ENCODE measurements around the gene NPSR1. TPM values are rescaled to one million over a fixed set of nuclear protein-coding genes. Genes with fewer than 3 reads are reported as not detected.

The NPSR1 gene
- total RNA-seq, 2 experiments from 2014 or later = not detected

DNA sequence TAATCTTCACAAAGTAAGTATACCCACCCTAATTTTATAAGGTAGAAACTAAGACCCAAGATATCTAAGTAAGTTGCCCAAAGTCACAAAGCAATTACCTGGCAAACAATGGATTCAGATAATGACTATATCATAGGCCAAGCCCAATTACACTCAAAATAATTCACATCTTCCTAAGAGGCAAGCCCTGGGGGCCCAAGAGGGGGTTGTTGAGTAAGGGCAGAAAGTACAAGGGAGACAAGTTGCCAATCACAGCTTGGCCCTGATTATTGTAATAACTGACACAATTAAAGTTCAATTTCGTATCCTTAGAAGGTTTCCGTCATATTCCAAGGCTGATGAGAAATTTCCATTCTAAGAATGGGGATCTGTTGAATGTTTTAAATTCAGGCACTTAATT is 91.4 kb downstream of the NPSR1 start:
- Mint-ChIP-seq H3K36me3 (ENCODE audit: low read depth) (no peaks in the 10 kb centered on the region), H3K27me3 (peaks cover 4% of the 10 kb centered on the region), H3K9me3 (ENCODE audit: low read depth) (no peaks in the 10 kb centered on the region), H3K4me1 (no peaks in the 10 kb centered on the region), H3K4me3 (no peak overlapping the region), H3K27ac (no peak overlapping the region)
- intact Hi-C loops (cut with DNase I, micrococcal nuclease) = no loop called here
- ChIA-PET POLR2A (no interaction called here), CTCF (no interaction called here)
- ATAC-seq (no peak), DNase-seq (no peak)

DNA sequence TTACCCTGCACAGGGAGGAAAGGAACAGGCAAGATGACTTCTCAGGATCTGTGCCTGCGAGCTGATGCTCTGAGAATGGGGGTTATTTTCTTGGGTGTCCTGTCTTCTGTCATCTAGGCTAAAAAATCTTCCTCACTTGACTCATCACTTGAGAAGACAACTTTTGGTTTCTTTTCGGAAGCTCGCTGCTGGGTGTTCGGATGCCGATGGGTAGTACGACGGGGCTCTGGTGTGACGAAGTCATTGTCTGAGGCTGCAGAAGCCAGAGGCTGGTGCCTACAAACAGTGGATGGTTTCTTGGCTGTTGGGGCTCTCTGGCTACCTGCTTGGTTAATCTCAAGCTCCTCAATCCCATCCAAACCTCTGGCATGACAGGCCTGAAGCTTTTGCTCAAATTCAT is 92.2 kb downstream of the NPSR1 start:
- DNase-seq = no peak
- ATAC-seq = no peak
- Mint-ChIP-seq H3K27me3 (peaks cover 4% of the 10 kb centered on the region), H3K9me3 (ENCODE audit: low read depth) (no peaks in the 10 kb centered on the region), H3K36me3 (ENCODE audit: low read depth) (no peaks in the 10 kb centered on the region), H3K4me1 (no peaks in the 10 kb centered on the region), H3K27ac (no peak overlapping the region), H3K4me3 (no peak overlapping the region)
- ChIA-PET CTCF (no interaction called here), POLR2A (no interaction called here)
- intact Hi-C loops (cut with DNase I, micrococcal nuclease) = no loop called here

DNA sequence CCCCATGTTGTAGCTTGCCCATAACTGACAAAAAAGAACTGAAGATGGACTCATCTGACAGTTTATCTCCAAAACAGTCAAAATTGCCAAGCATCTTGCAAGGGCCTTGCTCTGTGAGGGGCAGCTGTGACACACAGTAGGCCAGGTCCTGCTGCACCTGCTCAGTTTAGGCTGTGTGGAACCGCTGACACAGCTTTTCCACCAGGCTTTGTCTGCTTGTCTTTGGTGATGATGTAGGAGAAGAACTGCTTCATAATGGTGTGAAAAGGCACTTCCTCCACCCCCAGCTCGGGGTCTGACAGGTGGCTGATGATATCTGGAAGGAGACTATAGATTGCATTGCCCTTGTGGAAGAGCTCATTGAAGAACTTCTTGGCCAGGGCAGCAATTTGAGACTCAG is 92.6 kb downstream of the NPSR1 start:
- H3K9me3 Mint-ChIP-seq (ENCODE audit: low read depth) = no peaks in the 10 kb centered on the region

DNA sequence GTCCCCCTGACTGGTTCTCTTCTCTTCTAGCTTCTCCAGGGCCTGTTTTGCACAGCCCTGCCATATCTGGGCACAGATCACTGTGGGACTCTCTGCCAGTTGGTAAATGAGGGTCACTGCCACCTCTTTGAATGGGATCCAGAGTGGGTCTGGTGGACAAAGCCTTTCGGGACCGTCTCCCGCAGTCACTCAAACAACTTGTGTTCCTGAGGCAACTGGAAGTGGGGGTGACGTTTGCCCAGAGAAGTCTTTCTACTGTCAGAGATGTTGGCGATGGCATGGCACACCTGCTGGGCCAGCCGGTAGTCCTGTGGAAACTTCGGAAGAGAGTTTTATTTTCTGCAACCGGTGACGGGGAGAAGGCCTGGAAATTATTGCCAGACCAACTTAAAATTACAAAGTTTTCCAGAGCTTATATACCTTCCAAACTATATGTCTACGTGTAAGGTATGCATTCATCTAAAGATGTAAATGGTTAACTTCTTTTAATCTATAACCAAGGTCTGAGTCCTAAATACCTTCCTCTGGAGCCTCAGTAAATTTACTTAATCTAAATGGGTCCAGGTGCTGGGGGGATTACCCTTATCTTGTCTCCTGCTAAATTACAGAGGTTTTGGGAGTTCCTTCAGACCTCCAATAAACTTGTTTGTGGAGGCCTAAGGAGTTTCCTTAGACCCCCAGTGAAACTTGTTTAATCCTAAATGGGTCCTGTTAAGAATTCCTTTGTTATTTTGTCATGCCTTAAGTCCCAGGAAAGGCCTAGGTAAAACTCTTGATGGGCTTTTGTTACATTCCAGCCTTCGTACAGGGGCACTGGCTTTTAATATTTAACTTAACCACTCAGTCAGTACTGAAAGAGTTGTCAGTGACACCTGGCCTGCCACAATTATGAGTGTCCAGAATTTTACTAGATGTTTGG is 94.0 kb downstream of the NPSR1 start:
- no peak for ATAC-seq
- Mint-ChIP-seq H3K4me1 (no peaks in the 10 kb centered on the region), H3K36me3 (ENCODE audit: low read depth) (no peaks in the 10 kb centered on the region), H3K27ac (no peak overlapping the region), H3K27me3 (peaks cover 2% of the 10 kb centered on the region), H3K9me3 (ENCODE audit: low read depth) (no peaks in the 10 kb centered on the region), H3K4me3 (no peak overlapping the region)
- DNase-seq = no peak
- intact Hi-C loops (cut with DNase I, micrococcal nuclease) = no loop called here
- ChIA-PET CTCF (no interaction called here), POLR2A (no interaction called here)

More for the DNA sequence above, 92.6 kb downstream of the NPSR1 start:
- intact Hi-C loops (cut with DNase I, micrococcal nuclease) = no loop called here
- H3K36me3 Mint-ChIP-seq (ENCODE audit: low read depth) = no peaks in the 10 kb centered on the region
- H3K27ac Mint-ChIP-seq = no peak overlapping the region
- peaks cover 4% of the 10 kb centered on the region for H3K27me3 Mint-ChIP-seq
- H3K4me3 Mint-ChIP-seq = no peak overlapping the region
- ATAC-seq (no peak), DNase-seq (no peak)
- POLR2A ChIA-PET = no interaction called here
- no peaks in the 10 kb centered on the region for H3K4me1 Mint-ChIP-seq
- CTCF ChIA-PET = no interaction called here

DNA sequence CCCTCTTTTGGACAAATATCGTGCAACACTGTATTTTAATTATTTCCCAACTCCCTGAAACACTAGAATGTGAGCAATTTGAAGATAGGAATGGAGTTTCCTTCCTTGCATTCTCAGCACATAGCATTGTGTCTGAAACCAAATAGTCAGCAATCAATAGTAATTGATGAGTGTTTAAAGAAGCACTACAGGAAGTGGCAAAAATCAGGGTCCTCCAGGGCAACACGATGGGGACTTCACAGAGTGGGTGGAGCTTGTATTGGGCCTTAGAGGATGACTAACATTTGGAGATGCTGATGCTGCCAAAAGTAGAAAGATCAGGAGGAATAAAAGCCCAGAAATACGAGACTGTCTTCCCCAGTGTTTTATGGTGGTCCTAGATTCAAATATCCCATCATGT is 94.9 kb downstream of the NPSR1 start:
- Mint-ChIP-seq H3K4me3 (no peak overlapping the region), H3K27me3 (no peaks in the 10 kb centered on the region), H3K4me1 (no peaks in the 10 kb centered on the region), H3K36me3 (ENCODE audit: low read depth) (no peaks in the 10 kb centered on the region), H3K9me3 (ENCODE audit: low read depth) (no peaks in the 10 kb centered on the region), H3K27ac (no peak overlapping the region)
- intact Hi-C loops (cut with DNase I, micrococcal nuclease) = no loop called here
- CTCF ChIA-PET = no interaction called here
- ATAC-seq (no peak), DNase-seq (no peak)
- POLR2A ChIA-PET = no interaction called here

DNA sequence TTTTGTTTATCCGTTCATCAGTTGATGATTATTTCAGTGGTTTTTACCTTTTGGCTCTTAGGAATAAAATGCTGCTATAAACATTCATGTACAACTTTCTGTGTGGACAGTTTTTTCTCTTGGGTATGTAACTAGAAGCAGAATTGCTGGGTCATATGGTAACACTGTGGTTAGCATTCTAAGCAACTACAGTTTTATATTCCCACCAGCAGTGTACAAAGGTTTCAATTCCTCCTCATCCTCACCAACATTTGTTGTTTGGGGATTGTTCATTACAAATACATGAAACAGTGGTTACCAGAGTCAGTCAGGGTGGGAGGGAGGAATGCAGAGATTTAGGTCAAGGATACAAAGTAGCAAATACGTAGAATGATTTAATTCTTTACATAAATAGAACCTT is 97.0 kb downstream of the NPSR1 start:
- DNase-seq (no peak), ATAC-seq (no peak)
- POLR2A ChIA-PET = no interaction called here
- H3K9me3 Mint-ChIP-seq (ENCODE audit: low read depth) = no peaks in the 10 kb centered on the region
- H3K36me3 Mint-ChIP-seq (ENCODE audit: low read depth) = no peaks in the 10 kb centered on the region
- H3K27me3 Mint-ChIP-seq = no peaks in the 10 kb centered on the region
- H3K4me3 Mint-ChIP-seq = no peak overlapping the region
- CTCF ChIA-PET = no interaction called here
- no peak overlapping the region for H3K27ac Mint-ChIP-seq
- H3K4me1 Mint-ChIP-seq = no peaks in the 10 kb centered on the region
- intact Hi-C loops (cut with DNase I, micrococcal nuclease) = no loop called here

DNA sequence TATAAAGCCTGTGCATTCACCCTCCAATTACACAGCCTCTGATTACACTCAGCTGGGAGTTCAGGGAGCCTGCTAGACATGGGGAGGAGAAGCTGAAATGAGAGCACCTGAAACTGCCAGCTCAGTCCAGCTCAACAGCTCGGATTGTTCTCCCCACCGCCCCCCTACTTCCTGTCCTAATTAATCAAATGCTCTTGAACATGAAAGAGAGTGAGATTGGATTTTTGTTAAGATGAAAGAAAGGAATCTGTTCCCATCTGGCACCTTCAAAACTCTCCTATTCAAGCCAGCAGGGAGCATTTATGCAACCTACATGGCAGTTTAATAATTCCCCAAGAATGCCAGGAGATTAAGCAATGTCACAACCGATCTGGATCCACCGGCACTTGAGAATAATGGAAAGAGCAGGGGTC is 98.0 kb downstream of the NPSR1 start:
- Mint-ChIP-seq H3K4me3 (no peak overlapping the region), H3K9me3 (ENCODE audit: low read depth) (no peaks in the 10 kb centered on the region), H3K27me3 (no peaks in the 10 kb centered on the region), H3K27ac (no peak overlapping the region), H3K4me1 (no peaks in the 10 kb centered on the region), H3K36me3 (ENCODE audit: low read depth) (no peaks in the 10 kb centered on the region)
- POLR2A ChIA-PET = no interaction called here
- DNase-seq = no peak
- intact Hi-C loops (cut with DNase I, micrococcal nuclease) = no loop called here
- ATAC-seq = no peak
- CTCF ChIA-PET = no interaction called here

DNA sequence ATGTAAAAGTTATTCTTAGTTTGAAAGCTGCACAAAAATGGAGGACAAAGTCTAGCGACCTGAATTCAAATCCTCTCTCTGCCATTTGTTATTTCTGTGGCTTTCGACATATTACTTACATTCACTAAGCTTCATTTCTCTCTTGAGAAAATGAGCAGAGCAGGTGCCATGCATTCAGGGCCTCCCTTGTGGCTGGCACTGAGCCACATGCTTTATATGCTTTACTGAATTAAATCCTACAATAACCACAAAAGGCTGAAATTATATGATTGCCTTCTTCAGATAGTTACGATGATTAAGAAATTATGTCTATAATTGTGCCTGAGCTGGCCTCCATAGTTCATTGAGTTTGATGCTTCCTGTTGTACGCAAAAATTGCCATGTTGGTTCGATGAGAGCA is 98.7 kb downstream of the NPSR1 start:
- ATAC-seq (no peak), DNase-seq (no peak)
- ChIA-PET CTCF (no interaction called here), POLR2A (no interaction called here)
- Mint-ChIP-seq H3K4me1 (no peaks in the 10 kb centered on the region), H3K9me3 (ENCODE audit: low read depth) (no peaks in the 10 kb centered on the region), H3K27ac (no peak overlapping the region), H3K36me3 (ENCODE audit: low read depth) (no peaks in the 10 kb centered on the region), H3K27me3 (peaks cover 1% of the 10 kb centered on the region), H3K4me3 (no peak overlapping the region)
- intact Hi-C loops (cut with DNase I, micrococcal nuclease) = no loop called here

DNA sequence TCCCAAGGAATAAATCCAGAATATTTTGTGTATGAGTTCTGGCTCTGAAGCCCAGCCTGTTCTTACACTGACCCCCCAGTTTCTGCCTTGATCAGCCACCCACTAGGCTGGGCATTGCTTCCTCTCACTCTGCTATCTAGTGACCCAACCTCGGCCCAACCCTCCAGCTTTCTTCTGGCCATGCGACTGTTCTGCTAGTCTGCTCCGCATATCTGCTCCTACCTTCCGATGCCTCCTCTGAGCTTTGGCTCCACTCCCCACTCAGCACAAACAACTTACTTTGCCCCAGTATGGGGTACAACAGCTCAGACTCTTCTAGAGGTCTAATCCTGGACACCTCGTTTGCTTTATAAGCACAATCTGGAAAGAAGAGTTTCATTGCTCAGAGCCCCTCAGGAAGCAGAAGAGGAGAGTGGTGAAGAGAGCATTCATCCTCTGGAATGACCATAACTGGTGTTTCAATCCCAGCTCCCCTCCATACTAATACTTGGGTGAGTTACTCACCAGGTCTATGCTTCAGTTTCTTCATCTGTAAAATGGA is 99.6 kb downstream of the NPSR1 start:
- Mint-ChIP-seq H3K4me1 (no peaks in the 10 kb centered on the region), H3K9me3 (ENCODE audit: low read depth) (no peaks in the 10 kb centered on the region), H3K4me3 (no peak overlapping the region), H3K27ac (no peak overlapping the region), H3K36me3 (ENCODE audit: low read depth) (no peaks in the 10 kb centered on the region), H3K27me3 (peaks cover 5% of the 10 kb centered on the region)
- ChIA-PET POLR2A (no interaction called here), CTCF (interaction anchor here (0.6 kb wide), 1 partner anchor 75 kb away, joined by 3 read pairs; no protein-coding TSS in a partner anchor)
- no peak for DNase-seq
- no peak for ATAC-seq
- intact Hi-C loops (cut with DNase I, micrococcal nuclease) = no loop called here

DNA sequence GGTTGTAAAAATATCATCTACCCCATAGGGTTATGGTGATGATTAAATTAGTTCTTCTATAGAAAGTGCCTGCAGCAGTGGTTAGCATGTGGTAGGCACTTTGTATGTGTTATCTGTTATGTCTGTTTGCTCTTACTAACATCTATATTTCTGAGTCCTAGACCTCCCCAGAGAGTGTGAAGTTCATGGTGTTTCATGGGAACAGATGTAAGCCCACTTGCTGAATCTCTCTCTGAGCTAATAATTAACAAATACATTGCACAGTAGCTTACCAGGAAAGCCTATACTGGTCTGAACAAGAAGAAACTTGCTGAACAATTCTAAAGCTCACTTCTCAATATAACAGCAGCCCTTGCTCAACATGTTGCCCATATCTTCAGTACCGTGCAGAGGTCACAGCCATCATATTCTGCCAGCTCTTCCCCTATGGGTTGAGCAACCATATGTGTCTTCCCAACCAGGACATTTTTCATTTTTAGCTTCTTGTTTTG is 100.1 kb downstream of the NPSR1 start:
- ChIA-PET POLR2A (no interaction called here), CTCF (interaction anchor here (0.6 kb wide), 1 partner anchor 74 kb away, joined by 3 read pairs; no protein-coding TSS in a partner anchor)
- no peaks in the 10 kb centered on the region for H3K9me3 Mint-ChIP-seq (ENCODE audit: low read depth)
- H3K27ac Mint-ChIP-seq = no peak overlapping the region
- no peaks in the 10 kb centered on the region for H3K36me3 Mint-ChIP-seq (ENCODE audit: low read depth)
- peaks cover 5% of the 10 kb centered on the region for H3K27me3 Mint-ChIP-seq
- intact Hi-C loops (cut with DNase I, micrococcal nuclease) = no loop called here
- H3K4me3 Mint-ChIP-seq = no peak overlapping the region
- ATAC-seq = no peak
- H3K4me1 Mint-ChIP-seq = no peaks in the 10 kb centered on the region
- no peak for DNase-seq

DNA sequence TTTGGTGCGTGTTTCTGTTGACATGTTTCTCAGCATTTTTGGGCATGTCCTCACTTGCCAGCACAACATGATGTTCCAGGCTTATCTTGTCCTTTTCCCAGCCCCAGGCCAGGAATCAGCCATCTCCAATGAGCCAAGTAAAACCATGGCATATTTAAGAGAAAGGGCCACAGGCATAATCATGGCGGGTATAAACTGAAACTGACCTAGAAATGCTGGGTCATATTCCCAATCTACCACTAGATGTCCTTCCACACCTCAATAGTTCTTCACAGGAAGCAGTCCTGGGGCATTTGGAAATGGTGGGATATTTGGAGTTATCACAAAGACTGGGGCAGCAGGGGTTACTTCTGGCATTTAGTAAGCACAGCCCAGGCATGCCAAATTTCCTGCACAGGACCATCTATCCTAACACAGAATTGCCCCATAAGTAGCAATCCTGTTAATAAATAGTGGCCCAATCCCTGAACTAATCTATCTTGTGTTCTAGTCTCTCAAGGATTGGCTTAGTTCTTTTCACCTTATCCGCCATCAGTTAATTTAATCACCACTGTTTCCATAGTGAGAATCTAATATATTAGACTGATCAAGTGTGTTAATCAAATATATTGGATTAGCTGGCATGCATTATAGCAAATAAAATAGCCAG is 101.6 kb downstream of the NPSR1 start:
- Mint-ChIP-seq H3K9me3 (ENCODE audit: low read depth) (no peaks in the 10 kb centered on the region), H3K36me3 (ENCODE audit: low read depth) (no peaks in the 10 kb centered on the region), H3K4me3 (no peak overlapping the region), H3K27ac (no peak overlapping the region), H3K27me3 (peaks cover 5% of the 10 kb centered on the region), H3K4me1 (no peaks in the 10 kb centered on the region)
- intact Hi-C loops (cut with DNase I, micrococcal nuclease) = no loop called here
- DNase-seq = no peak
- ATAC-seq = no peak
- POLR2A ChIA-PET = no interaction called here
- CTCF ChIA-PET = interaction anchor here (0.6 kb wide), 1 partner anchor 321 kb away, joined by 3 read pairs; no protein-coding TSS in a partner anchor

DNA sequence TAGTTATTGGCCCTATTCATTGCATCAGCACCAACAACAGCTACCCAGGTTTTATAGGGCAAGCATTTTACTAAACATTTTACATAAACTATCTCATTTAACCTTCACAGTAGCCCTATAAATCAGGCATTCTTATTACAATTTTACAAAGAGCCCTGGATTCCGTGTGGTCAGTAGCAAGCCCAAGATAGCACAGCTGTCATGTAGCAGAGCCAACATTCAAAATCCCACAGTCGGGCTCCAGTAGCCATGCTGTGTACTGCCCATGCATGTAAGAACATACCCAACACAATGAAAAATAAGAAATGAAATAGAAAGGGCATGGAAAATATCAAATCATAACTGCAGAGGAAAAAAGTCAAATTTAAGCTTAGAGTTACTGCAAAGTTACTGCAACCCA is 102.3 kb downstream of the NPSR1 start:
- Mint-ChIP-seq H3K27me3 (peaks cover 5% of the 10 kb centered on the region), H3K4me3 (no peak overlapping the region), H3K36me3 (ENCODE audit: low read depth) (no peaks in the 10 kb centered on the region), H3K4me1 (no peaks in the 10 kb centered on the region), H3K27ac (no peak overlapping the region), H3K9me3 (ENCODE audit: low read depth) (no peaks in the 10 kb centered on the region)
- ChIA-PET POLR2A (no interaction called here), CTCF (interaction anchor here (1.5 kb wide), 1 partner anchor 12 kb away, joined by 3 read pairs; no protein-coding TSS in a partner anchor)
- DNase-seq (no peak), ATAC-seq (no peak)
- intact Hi-C loops (cut with DNase I, micrococcal nuclease) = no loop called here
